Colon (tissue), 2 donors: ENCODE measurements around the gene GSTT2B.
"Not testable (repeated sequence)": the region's sequence is repeated elsewhere in the genome, so short reads cannot be mapped to it uniquely, and the experiment has no call there.

Source experiments
- FAIRE-seq: peaks from 2 replicates; lab custom pipeline; 2012; peaks lifted over from hg19 to GRCh38; lab: Jason Lieb, UNC
- donor health status: control.
- donor health status: control.

GSTT2B gene, protein sequence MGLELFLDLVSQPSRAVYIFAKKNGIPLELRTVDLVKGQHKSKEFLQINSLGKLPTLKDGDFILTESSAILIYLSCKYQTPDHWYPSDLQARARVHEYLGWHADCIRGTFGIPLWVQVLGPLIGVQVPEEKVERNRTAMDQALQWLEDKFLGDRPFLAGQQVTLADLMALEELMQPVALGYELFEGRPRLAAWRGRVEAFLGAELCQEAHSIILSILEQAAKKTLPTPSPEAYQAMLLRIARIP

GRCh38 chr22:23961084-23961771 lies at the start of gene GSTT2B:
Gene GSTT2B (minus strand): TSS chr22:23961195. CDS start chr22:23961131, 64 bp downstream.
- not testable (repeated sequence) for FAIRE-seq

DNA sequence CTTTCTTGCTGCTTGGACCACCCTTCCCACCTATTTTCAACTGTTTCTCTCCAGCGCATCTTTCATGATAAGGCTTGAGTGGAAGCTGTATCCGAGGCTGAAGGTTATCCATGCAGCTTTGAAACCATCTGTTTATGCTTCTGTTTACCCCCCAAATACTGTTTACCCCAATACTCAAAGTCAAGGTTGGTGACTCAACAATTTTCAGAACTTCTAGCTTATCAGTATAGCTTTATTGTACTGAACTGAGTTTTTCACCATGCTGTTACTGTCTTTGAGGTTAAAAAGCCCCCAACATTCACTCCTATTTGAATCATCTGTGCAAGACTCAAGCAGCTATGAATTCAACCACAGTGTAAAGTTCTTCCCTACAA lies 49.0 kb upstream of the GSTT2B start:
- FAIRE-seq, result no peak

DNA sequence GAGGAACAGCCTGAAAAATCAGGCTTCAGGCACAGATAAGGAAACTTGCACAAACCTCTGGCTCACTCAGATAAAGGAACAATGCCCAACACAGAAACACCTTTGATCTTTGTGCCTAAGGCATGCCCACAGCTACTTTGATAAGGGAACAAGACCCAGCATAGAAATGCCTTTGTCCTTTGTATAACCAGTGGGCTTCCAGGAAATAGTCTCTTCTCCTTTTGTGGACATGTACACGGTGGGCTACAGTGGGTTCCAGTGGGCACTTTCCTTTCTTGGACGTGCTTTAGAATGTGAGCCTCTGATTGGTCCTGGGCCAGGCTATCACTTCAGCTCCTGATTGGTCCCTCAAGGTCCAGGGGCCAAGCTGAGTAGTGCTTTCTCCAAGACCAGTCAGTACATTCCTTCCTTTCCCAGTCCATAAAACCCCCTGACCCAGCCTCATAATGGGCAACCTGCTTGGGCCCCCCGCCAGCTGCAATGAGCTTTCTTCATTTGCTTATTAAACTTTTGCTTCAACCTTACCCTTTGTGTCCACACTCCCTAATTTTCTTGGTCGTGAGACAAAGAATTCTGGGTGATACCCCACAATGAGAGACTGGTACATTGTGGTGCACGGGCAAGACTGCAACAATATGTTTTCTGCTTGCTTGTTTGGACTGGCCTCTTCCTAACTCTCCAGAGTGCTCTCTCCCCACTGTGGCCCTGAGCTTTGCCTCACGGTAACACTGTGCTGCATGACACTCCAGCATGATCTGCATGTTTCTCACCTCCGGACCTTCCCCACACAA lies 48.4 kb upstream of the GSTT2B start:
- FAIRE-seq, result no peak

- FAIRE-seq, result no peak
Observed at GRCh38 chr22:24008381-24009226, 47.6 kb upstream of the GSTT2B start.

DNA sequence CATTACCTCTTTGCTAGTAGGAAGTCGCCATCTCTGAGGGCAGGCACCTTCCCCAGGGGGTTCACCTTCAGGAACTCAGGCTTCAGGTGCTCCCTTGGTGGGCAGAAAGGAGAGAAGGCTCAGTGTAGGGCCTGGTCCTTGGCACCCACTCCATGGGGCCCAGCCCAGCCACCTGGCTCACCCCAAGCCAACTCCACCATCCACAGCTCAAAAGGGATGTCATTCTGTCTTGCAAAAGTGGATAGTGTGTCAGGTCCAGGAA lies 47.0 kb upstream of the GSTT2B start:
- no peak for FAIRE-seq

DNA sequence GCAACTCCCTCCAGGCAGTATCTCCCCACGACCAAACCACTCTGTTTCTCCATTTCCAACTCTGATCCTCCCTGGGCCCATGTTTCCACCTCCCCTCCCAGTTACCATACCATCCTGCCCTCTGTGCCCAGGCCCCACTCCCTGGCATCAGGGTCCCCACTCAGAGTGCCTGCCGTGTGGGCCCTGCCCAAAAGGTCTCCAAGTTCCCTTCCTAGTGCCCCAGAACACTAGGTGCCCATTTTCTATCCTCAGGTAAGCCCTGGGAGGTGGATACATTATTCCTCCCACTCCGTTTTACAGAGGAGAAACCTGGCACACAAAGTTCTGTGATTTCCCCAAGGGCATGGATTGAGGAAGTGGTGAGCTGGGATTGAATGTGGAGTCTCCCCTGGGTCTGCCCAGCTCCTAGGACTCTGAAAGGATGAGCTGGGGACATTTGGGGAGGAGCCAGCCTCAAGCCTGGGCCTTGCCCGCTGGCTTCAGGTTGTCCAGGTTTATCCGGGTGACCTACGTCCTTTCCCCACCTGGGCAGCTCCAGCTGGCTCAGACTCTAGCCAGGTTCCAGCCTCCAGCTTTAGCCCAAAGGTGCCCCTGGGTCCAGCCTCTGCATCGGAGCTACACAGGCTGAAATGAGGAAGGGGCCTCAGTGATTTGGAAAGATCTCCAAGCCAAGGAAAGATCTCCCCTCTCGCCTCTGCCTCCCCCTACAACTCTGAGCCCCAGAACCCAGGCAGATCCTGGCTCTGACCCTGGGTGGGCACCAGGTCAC lies 46.4 kb upstream of the GSTT2B start:
- no peak for FAIRE-seq

DNA sequence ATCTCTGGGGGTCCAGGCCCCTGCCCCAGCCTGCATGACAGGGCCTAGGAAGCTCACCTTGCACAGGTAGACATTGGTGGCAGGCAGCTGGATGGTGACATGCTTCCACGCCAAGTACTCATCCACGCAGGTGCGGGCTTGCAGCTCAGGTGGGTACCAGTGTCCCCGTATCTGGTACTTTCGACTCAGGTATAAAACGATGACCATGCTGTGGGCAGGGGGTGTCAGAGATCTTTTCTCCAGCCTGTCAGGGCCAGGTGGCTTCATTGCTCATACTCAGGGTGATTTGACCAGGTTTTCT lies 45.9 kb upstream of the GSTT2B start:
- no peak for FAIRE-seq

- FAIRE-seq, result no peak
Observed at GRCh38 chr22:24006207-24006913, 45.4 kb upstream of the GSTT2B start.

GRCh38 chr22:24005201-24005600 lies 44.2 kb upstream of the GSTT2B start, which contains the start of gene GSTT4:
Gene GSTT4 (minus strand): TSS chr22:24005453. CDS start chr22:24005356, 97 bp downstream.
- FAIRE-seq, result no peak

DNA sequence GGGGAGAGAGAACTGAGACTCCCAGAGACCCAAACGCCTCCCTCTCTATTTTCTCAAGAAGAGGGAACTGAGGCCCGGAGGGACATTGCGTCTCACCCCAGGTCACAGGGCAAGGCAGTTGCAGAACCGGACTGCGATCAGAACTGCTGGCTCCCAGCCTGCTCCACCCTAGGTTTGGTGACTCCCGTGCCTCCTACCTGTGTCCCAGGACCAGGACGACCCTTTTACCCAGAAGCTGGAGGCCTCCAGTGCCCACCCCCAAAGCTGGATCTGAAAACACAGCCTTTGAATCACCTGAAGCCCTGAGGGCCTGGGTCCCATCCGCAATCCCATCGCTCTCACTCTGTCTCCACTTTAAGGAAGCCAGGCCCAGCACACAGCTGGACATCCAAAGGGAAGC lies 42.9 kb upstream of the GSTT2B start:
- FAIRE-seq, result no peak

GRCh38 chr22:24002851-24003250 lies 41.9 kb upstream of the GSTT2B start:
- FAIRE-seq, result no peak

DNA sequence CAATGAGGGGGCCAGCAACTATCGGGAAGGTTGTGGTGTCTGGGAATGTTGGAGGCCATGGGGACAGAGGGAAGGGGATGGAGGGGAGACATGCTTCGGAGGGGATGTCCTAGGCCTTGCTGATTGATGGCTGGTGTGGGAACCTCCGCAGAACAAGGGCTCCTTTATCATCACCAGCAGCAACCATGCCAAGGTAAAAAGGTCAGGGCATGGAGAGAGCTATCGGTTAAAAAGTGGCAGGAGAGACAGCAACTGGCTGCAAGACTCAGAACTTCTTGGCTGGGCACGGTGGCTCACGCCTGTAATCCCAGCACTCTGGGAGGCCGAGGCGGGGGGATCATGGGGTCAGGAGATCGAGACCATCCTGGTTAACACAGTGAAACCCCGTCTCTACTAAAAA lies 41.3 kb upstream of the GSTT2B start:
- FAIRE-seq, result no peak

GRCh38 chr22:24001314-24001713 lies 40.3 kb upstream of the GSTT2B start:
- FAIRE-seq, result no peak

DNA sequence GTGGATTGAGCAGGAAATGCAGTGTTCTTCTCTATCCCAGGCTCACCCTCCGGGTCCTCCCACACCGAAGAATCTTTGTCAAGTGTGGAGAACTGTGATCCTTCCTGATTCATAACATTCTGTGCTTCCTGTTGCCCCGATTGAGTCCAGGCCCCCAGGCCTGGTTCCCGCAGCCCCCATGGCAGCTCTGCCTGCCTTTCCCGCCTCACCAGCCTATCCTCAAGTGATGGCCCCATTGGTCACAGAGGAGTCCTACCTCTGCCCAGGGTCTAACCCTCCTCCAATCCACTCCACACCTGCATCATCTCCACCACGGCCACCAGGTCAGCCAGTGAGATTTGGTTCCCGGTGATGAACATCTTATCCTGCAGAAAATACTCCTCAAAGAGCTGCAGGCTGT lies 38.8 kb upstream of the GSTT2B start:
- FAIRE-seq, result not testable (repeated sequence)

- no peak for FAIRE-seq
Observed at GRCh38 chr22:23997092-23997491, 36.1 kb upstream of the GSTT2B start.

- not testable (repeated sequence) for FAIRE-seq
Observed at GRCh38 chr22:23993581-23994177, 32.7 kb upstream of the GSTT2B start.

DNA sequence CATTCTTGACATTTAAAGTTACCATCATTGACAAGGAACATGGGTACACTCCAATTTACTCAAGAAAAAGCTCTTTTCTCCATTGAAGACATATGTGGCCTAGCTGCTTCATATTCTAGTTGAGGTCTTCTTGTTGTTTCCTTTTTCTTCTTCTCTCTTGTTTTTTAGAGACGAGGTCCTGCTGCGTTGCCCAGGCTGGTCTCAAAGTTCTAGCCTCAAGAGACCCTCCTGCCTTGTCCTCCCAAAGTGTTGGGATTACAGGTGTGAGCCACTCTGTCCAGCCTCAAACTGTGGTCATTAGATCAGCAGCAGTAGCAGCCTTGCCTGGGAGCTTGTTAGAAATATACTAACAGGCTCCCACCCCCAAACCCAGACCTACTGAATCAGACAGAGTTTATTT lies 32.1 kb upstream of the GSTT2B start:
- FAIRE-seq, result not testable (repeated sequence)

- not testable (repeated sequence) for FAIRE-seq
Observed at GRCh38 chr22:23989583-23990244, 28.7 kb upstream of the GSTT2B start.

DNA sequence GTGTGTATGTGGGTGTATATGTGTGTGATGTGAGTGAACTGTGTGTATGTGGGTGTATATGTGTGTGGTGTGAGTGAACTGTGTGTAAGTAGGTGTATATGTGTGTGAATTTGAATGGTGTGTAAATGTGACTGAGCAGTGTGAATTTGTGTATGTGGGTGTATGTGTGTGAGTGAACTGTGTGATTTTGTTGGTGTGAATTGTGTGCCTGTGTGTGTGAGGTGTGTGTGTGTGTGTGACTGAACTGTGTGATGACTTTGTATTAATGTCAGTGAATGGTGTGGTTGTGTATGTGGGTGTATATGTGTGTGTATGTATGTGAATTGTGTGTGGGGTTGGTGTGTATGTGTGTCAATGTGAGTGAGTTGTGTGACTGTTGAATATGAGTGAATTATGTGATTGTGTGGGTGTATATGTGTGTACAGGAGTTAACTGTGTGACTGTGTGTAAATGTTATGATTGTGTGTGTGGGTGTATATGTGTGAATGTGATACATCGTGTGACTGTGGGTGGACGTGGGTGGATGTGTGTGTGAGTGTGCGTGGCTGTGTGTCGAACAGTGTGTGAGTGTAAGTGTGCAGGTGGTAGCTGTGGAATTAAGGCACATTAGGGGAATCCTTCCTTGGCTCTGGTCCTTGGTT lies 25.7 kb upstream of the GSTT2B start:
- peak; percentile 18 for FAIRE-seq

DNA sequence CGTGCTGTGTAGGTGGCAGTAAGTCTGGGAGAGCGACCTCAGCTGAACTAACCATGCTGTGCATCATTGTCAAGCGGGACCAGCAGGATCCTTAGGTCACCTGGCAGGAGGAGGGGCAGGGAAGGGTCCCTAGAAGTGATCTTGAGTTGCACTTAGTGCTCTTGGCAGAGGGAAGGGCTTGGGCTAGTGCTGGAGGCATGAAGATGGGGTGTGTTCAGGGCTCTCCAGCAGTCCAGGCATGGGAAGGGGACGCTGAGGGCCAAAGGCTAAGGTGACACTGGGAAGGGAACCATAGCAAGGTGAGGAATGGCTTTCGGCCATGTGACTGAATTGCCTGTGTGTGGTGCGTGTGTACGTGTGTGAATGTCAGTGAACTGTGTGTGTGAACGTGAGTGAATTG lies 25.1 kb upstream of the GSTT2B start:
- not testable (repeated sequence) for FAIRE-seq
